HEK293 (cell line): ENCODE results near the gene SHISAL1.

Experiments
- CTCF ChIA-PET: fragments of 350-600 bp; formaldehyde crosslinking; extraction: SDS; loops from one replicate; lab custom pipeline; 2021; ENCODE audit warnings: antibody characterized with exemption; lab: Yijun Ruan, JAX
- POLR2A ChIA-PET: fragments of 300-600 bp; formaldehyde crosslinking; extraction: SDS; loops from one replicate; lab custom pipeline; 2020; ENCODE audit warnings: antibody characterized with exemption, inconsistent platforms; lab: Yijun Ruan, JAX
- H3K27ac ChIP-seq: fragments of 200-500 bp; sonication (Bioruptor generic); 2 replicates; pipeline ENCODE4 v1.5.1; 2014; ENCODE audit warnings: low read depth, low read length, control low read depth, inconsistent platforms; ENCODE audit errors: extremely low read depth
- H3K36me3 ChIP-seq, 2 experiments: fragments of 200-500 bp in 1 of 2; sonication (Bioruptor generic) in 1 of 2; 1 replicate in 1 of 2; 2 replicates in 1 of 2; pipeline ENCODE4 v1.5.1; 2014 to 2017; ENCODE audit warnings: inconsistent platforms in 2 of 2, low read length in 2 of 2; ENCODE audit not compliant: control insufficient read depth in 2 of 2, insufficient read depth in 1 of 2
- H3K4me1 ChIP-seq: fragments of 200-500 bp; sonication (Bioruptor generic); 2 replicates; pipeline ENCODE4 v1.5.1; 2014; ENCODE audit warnings: mild to moderate bottlenecking, low read length, inconsistent platforms; ENCODE audit not compliant: control insufficient read depth, insufficient read depth
- H3K4me3 ChIP-seq: 2 replicates; pipeline ENCODE4 v1.5.1; 2011; ENCODE audit warnings: low read depth, mild to moderate bottlenecking, control low read depth, low read length, moderate library complexity
- H3K9me3 ChIP-seq: fragments of 200-500 bp; sonication (Bioruptor generic); 2 replicates; pipeline ENCODE4 v1.5.1; 2014; ENCODE audit warnings: low read depth, low read length, inconsistent platforms; ENCODE audit not compliant: control insufficient read depth, insufficient read depth
- BCL11A ChIP-seq: fragments of 450-650 bp; formaldehyde crosslinking; IDR thresholded peaks from 2 replicates; pipeline ENCODE4 v1.5.1; 2016; ENCODE audit warnings: low read depth, missing biosample characterization, missing genetic modification characterization
- FEZF1 ChIP-seq: fragments of 450-650 bp; formaldehyde crosslinking; IDR thresholded peaks from 2 replicates; pipeline ENCODE4 v1.5.1; 2016; ENCODE audit warnings: missing biosample characterization, missing genetic modification characterization
- GFI1B ChIP-seq: fragments of 450-650 bp; formaldehyde crosslinking; IDR thresholded peaks from 2 replicates; pipeline ENCODE4 v1.5.1; 2016; ENCODE audit warnings: missing biosample characterization, missing genetic modification characterization
- KLF16 ChIP-seq: fragments of 450-650 bp; formaldehyde crosslinking; IDR thresholded peaks from 2 replicates; pipeline ENCODE4 v1.5.1; 2017; ENCODE audit warnings: missing biosample characterization, missing genetic modification characterization
- KLF7 ChIP-seq: fragments of 450-650 bp; formaldehyde crosslinking; IDR thresholded peaks from 2 replicates; pipeline ENCODE4 v1.5.1; 2016; ENCODE audit warnings: missing biosample characterization, missing genetic modification characterization, borderline replicate concordance
- MZF1 ChIP-seq: fragments of 450-650 bp; formaldehyde crosslinking; IDR thresholded peaks from 2 replicates; pipeline ENCODE4 v1.5.1; 2017; ENCODE audit warnings: missing biosample characterization, missing genetic modification characterization, borderline replicate concordance
- SP3 ChIP-seq: fragments of 450-650 bp; formaldehyde crosslinking; IDR thresholded peaks from 2 replicates; pipeline ENCODE4 v1.5.1; 2016; ENCODE audit warnings: missing biosample characterization, missing genetic modification characterization
- SP7 ChIP-seq: fragments of 450-650 bp; formaldehyde crosslinking; IDR thresholded peaks from 2 replicates; pipeline ENCODE4 v1.5.1; 2016; ENCODE audit warnings: missing biosample characterization, missing genetic modification characterization
- TCF7L2 ChIP-seq: IDR thresholded peaks from 2 replicates; pipeline ENCODE4 v1.6.1; 2011; ENCODE audit warnings: low read depth, mild to moderate bottlenecking, inconsistent platforms, low read length, moderate library complexity, borderline replicate concordance
- ZBTB21 ChIP-seq: fragments of 450-650 bp; formaldehyde crosslinking; IDR thresholded peaks from 2 replicates; pipeline ENCODE4 v1.5.1; 2017; ENCODE audit warnings: missing biosample characterization, missing genetic modification characterization
- ZBTB26 ChIP-seq: fragments of 450-650 bp; formaldehyde crosslinking; optimal IDR thresholded peaks from 2 replicates; pipeline ENCODE3; 2016; ENCODE audit warnings: missing biosample characterization, mild to moderate bottlenecking, missing genetic modification characterization
- ZBTB49 ChIP-seq: fragments of 450-650 bp; formaldehyde crosslinking; IDR thresholded peaks from 2 replicates; pipeline ENCODE4 v1.5.1; 2016; ENCODE audit warnings: missing biosample characterization, missing genetic modification characterization, low read depth
- ZIC2 ChIP-seq: fragments of 450-650 bp; formaldehyde crosslinking; IDR thresholded peaks from 2 replicates; pipeline ENCODE4 v1.5.1; 2016; ENCODE audit warnings: missing biosample characterization, missing genetic modification characterization
- ZNF112 ChIP-seq: fragments of 450-650 bp; formaldehyde crosslinking; IDR thresholded peaks from 2 replicates; pipeline ENCODE4 v1.5.0; 2017; ENCODE audit warnings: missing biosample characterization, missing genetic modification characterization
- ZNF169 ChIP-seq: fragments of 450-650 bp; formaldehyde crosslinking; IDR thresholded peaks from 2 replicates; pipeline ENCODE4 v1.5.1; 2016; ENCODE audit warnings: missing biosample characterization, missing genetic modification characterization
- ZNF175 ChIP-seq: fragments of 450-650 bp; formaldehyde crosslinking; IDR thresholded peaks from 2 replicates; pipeline ENCODE4 v1.5.1; 2016; ENCODE audit warnings: missing biosample characterization, missing genetic modification characterization
- ZNF202 ChIP-seq: fragments of 450-650 bp; formaldehyde crosslinking; IDR thresholded peaks from 2 replicates; pipeline ENCODE4 v1.5.1; 2016; ENCODE audit warnings: missing biosample characterization, missing genetic modification characterization, borderline replicate concordance
- ZNF221 ChIP-seq: fragments of 450-650 bp; formaldehyde crosslinking; IDR thresholded peaks from 2 replicates; pipeline ENCODE4 v1.5.1; 2017; ENCODE audit warnings: missing biosample characterization, missing genetic modification characterization, borderline replicate concordance
- ZNF23 ChIP-seq: fragments of 450-650 bp; formaldehyde crosslinking; IDR thresholded peaks from 2 replicates; pipeline ENCODE4 v1.5.1; 2016; ENCODE audit warnings: missing biosample characterization, missing genetic modification characterization, borderline replicate concordance
- ZNF280D ChIP-seq: fragments of 450-650 bp; formaldehyde crosslinking; IDR thresholded peaks from 2 replicates; pipeline ENCODE4 v1.5.1; 2016; ENCODE audit warnings: missing biosample characterization, missing genetic modification characterization
- ZNF311 ChIP-seq: fragments of 450-650 bp; formaldehyde crosslinking; IDR thresholded peaks from 2 replicates; pipeline ENCODE4 v1.5.1; 2017; ENCODE audit warnings: missing biosample characterization, missing genetic modification characterization, borderline replicate concordance
- ZNF335 ChIP-seq: fragments of 450-650 bp; formaldehyde crosslinking; conservative IDR thresholded peaks from 2 replicates; pipeline ENCODE4 v1.5.1; 2016; ENCODE audit warnings: missing biosample characterization, missing genetic modification characterization
- ZNF366 ChIP-seq: fragments of 450-650 bp; formaldehyde crosslinking; conservative IDR thresholded peaks from 2 replicates; pipeline ENCODE4 v1.5.1; 2016; ENCODE audit warnings: missing biosample characterization, missing genetic modification characterization
- ZNF37A ChIP-seq: fragments of 450-650 bp; IDR thresholded peaks from 2 replicates; pipeline ENCODE4 v1.5.1; 2018; ENCODE audit warnings: missing biosample characterization, missing genetic modification characterization
- ZNF391 ChIP-seq: fragments of 450-650 bp; formaldehyde crosslinking; IDR thresholded peaks from 2 replicates; pipeline ENCODE4 v1.5.1; 2016; ENCODE audit warnings: low read depth, missing biosample characterization, missing genetic modification characterization, borderline replicate concordance
- ZNF423 ChIP-seq: fragments of 450-650 bp; formaldehyde crosslinking; IDR thresholded peaks from 2 replicates; pipeline ENCODE4 v1.5.1; 2016; ENCODE audit warnings: missing biosample characterization, missing genetic modification characterization
- ZNF426 ChIP-seq: fragments of 450-650 bp; formaldehyde crosslinking; IDR thresholded peaks from 2 replicates; pipeline ENCODE4 v1.5.1; 2017; ENCODE audit warnings: missing biosample characterization, missing genetic modification characterization, mild to moderate bottlenecking, inconsistent platforms, moderate library complexity
- ZNF514 ChIP-seq: fragments of 450-650 bp; formaldehyde crosslinking; IDR thresholded peaks from 2 replicates; pipeline ENCODE4 v1.5.1; 2016; ENCODE audit warnings: missing biosample characterization, missing genetic modification characterization
- ZNF530 ChIP-seq: fragments of 450-650 bp; formaldehyde crosslinking; IDR thresholded peaks from 2 replicates; pipeline ENCODE4 v1.5.1; 2016; ENCODE audit warnings: low read depth, missing biosample characterization, missing genetic modification characterization
- ZNF555 ChIP-seq: fragments of 450-650 bp; formaldehyde crosslinking; conservative IDR thresholded peaks from 2 replicates; pipeline ENCODE4 v1.5.1; 2017; ENCODE audit warnings: missing biosample characterization, mild to moderate bottlenecking, missing genetic modification characterization, inconsistent platforms
- ZNF629 ChIP-seq: fragments of 450-650 bp; formaldehyde crosslinking; IDR thresholded peaks from 2 replicates; pipeline ENCODE4 v1.5.1; 2017; ENCODE audit warnings: missing biosample characterization, missing genetic modification characterization
- ZNF660 ChIP-seq: fragments of 450-650 bp; IDR thresholded peaks from 2 replicates; pipeline ENCODE4 v1.5.1; 2018; ENCODE audit warnings: missing biosample characterization, mild to moderate bottlenecking, missing genetic modification characterization
- ZNF670 ChIP-seq: fragments of 450-650 bp; formaldehyde crosslinking; IDR thresholded peaks from 2 replicates; pipeline ENCODE4 v1.5.1; 2016; ENCODE audit warnings: missing biosample characterization, missing genetic modification characterization, low read depth

SHISAL1 gene

GRCh38 chr22:44307509-44308169, 5.1 kb downstream of the SHISAL1 start:
- CTCF ChIA-PET: no interaction called here
- Histone ChIP-seq H3K4me1 (no peaks in the 10 kb centered on the region; the same call in 1 of the 2 replicates), H3K9me3 (no peaks in the 10 kb centered on the region), H3K36me3 (no peaks in the 10 kb centered on the region), H3K27ac (no peak overlapping the region), H3K4me3 (no peak overlapping the region)
- POLR2A ChIA-PET: no interaction called here
- TF ChIP-seq KLF7 (no peak), BCL11A (tag by site-specific recombination) (no peak), ZNF530 (tag by site-specific recombination) (no peak), ZNF391 (tag by site-specific recombination) (no peak), ZNF311 (tag by site-specific recombination) (no peak), ZBTB26 (no peak), ZNF221 (tag by site-specific recombination) (no peak), ZNF335 (tag by site-specific recombination) (no peak), ZNF23 (tag by site-specific recombination) (no peak), ZNF202 (no peak), ZNF426 (no peak), ZNF175 (tag by site-specific recombination) (no peak), ZNF514 (tag by site-specific recombination) (no peak), ZNF670 (tag by site-specific recombination) (no peak), ZNF169 (tag by site-specific recombination) (no peak), ZBTB21 (tag by site-specific recombination) (no peak), ZNF366 (tag by site-specific recombination) (no peak), ZNF423 (no peak), ZNF629 (no peak), ZNF112 (tag by site-specific recombination) (no peak)

- ChIA-PET CTCF (no interaction called here), POLR2A (no interaction called here)
- no peak overlapping the region for H3K27ac ChIP-seq
- TF ChIP-seq SP3 (tag by site-specific recombination) (no peak), GFI1B (tag by site-specific recombination) (no peak), ZNF555 (tag by site-specific recombination) (no peak), ZNF37A (tag by site-specific recombination) (no peak), MZF1 (tag by site-specific recombination) (no peak), FEZF1 (tag by site-specific recombination) (no peak), ZIC2 (tag by site-specific recombination) (no peak), ZNF660 (tag by site-specific recombination) (no peak), ZNF169 (tag by site-specific recombination) (no peak), ZBTB49 (tag by site-specific recombination) (no peak), TCF7L2 (no peak), KLF16 (no peak), ZNF280D (tag by site-specific recombination) (no peak), SP7 (tag by site-specific recombination) (no peak)
Observed at GRCh38 chr22:44305888-44306287, 6.9 kb downstream of the SHISAL1 start.

More at GRCh38 chr22:44305888-44306287, 6.9 kb downstream of the SHISAL1 start:
- H3K36me3 ChIP-seq: no peaks in the 10 kb centered on the region
- H3K9me3 ChIP-seq: no peaks in the 10 kb centered on the region
- no peak overlapping the region for H3K4me3 ChIP-seq
- H3K4me1 ChIP-seq: no peaks in the 10 kb centered on the region; the same call in 1 of the 2 replicates
